HTR-8/SVneo (cell line): ENCODE results near the gene FBXO21.

ENCODE experiments used
- DNase-seq: peaks from one replicate; pipeline ENCODE4 v3.0.0; 2011; ENCODE audit warnings: low spot score, mixed read lengths; ENCODE audit not compliant: insufficient read length
- FAIRE-seq: peaks from 2 replicates; lab custom pipeline; 2011; peaks lifted over from hg19 to GRCh38; lab: Jason Lieb, UNC

The FBXO21 gene

GRCh38 chr12:117142094-117142493, 48.2 kb downstream of the FBXO21 start:
- DNase-seq (no peak), FAIRE-seq (no peak)

DNA sequence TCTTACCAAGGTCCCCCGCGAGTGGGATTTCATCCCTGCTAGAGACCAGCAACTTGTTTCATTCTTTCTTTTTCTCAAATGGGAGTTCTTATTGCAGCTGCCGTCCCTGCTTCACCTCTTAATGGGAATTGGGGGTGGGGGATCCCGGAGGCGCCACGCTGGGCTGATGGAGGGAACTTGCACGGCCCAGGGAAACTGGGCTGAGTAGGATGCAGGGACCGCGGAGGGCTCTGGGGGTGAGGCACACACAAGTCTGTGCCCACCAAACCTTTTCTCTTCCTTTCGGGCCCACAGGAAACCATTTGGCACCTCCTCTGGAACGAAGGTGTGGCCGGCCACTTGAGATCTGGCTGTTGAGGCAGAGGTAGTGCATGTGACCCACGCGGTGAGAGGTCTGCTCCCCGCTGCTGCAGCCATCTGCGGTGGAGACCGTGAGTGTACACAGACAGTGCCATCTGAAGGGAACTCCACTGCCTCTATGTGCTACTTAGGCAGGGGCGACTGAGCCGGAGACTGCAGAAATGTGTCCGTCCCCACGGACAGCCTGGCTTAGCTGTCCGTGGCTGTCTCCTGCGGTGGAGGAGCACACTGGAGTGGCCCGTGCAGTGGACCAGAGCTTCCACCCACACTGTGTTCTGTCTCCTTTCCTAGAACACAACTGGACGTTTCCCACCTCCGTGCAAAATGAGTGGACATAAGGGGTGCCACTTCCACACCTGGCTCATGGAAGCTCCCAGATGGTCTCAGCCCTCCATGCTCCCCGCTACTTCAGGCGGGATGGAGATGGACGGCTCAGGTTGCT, 49.0 kb downstream of the FBXO21 start:
- DNase-seq: no peak
- no peak for FAIRE-seq

GRCh38 chr12:117140397-117141096, 49.7 kb downstream of the FBXO21 start:
- FAIRE-seq: no peak
- DNase-seq: no peak

- FAIRE-seq: no peak
- DNase-seq: no peak
Observed at GRCh38 chr12:117139025-117139717, 51.1 kb downstream of the FBXO21 start.

GRCh38 chr12:117134721-117135120, 55.5 kb downstream of the FBXO21 start:
- FAIRE-seq: no peak
- DNase-seq: no peak

DNA sequence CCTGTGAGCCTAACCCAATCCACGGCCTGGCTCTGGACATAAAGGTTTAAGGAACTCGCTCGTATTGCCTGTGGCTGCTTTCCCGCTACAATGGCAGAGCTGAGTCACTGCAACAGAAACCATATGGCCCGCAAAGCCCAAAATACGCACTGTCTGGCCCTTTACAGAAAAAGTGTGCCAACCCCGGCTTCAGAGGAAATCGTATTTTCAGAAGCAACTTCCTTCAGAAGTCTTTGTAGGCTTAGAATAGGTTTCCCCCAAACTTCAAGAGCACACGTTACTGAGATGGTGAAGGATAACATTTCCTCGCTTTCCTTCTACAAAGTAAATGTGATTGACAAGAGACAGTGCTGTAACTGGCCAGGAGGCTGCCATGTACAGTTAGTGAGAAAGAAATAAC, 56.2 kb downstream of the FBXO21 start:
- DNase-seq: no peak
- FAIRE-seq: no peak

DNA sequence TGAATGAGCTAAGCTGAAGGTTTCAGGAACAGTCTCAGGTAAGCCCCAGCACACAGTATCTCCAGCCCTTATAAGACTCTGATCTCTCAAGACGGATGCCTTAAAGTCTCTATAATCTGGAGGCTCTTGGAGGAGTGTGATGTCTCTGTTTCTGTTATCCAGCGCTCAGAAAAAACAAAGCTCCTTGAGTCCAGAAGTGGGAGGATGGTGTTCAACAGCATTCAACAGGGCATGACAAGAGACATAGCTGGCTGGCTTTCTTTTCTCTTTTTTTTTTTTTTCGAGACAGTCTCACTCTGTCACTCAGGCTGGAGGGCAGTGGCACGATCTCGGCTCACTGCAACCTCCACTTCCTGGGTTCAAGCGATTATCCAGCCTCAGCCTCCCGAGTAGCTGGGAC, 59.5 kb downstream of the FBXO21 start:
- DNase-seq: no peak
- no peak for FAIRE-seq

DNA sequence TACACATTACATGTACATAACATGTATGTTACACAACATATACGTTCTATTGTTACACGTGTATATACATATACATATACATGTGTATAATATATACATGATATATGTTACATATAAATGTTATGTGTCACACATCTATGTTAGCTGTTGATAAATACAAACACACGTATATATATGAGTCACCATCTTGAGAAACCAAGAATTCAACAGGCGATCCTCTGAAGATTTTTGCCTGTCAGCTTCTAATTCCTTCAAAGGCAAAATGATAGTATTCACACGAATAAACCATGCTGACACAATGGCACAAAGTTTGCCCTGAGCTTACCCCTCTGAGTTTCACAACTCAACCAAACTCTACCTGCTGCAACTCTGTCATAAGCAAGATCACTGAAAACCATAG, 60.9 kb downstream of the FBXO21 start:
- FAIRE-seq: no peak
- no peak for DNase-seq

DNA sequence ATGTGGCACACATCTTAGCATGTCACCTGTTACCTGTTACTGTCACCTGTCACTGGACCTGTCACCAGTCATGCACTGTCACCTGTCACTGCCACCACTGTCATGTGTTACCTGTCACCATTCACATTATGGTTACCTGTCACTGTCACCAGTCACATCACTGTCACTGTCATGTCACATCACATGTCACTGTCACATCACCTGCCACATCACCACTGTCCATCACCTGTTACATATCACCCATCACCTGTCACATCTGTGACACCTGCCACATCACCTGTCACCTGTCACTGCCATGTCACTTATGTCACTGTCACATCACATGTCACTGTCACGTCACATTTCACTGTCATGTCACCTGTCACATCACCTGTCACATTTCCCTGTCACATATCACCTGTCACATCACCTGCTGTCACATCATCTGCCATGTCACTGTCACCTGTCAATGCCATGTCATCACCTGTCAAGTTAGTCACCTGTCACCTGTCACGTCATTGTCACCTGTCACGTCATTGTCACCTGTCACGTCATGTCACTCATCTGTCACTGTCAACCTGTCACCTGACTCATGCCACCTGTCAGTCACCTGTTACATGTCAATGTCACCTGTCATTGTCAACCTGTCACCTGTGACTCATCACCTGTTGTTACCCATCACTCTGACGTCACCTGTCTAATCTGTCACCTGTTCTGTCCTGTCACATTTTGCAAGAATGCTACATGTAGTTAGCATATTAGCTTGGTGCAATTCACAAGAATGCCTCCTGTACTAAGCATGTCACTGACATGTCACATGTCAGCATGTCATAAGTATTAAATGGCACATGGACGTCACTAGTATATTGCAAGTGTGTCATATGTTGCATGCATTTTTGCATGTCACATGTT, 62.1 kb downstream of the FBXO21 start:
- peak; percentile 97 for FAIRE-seq

DNA sequence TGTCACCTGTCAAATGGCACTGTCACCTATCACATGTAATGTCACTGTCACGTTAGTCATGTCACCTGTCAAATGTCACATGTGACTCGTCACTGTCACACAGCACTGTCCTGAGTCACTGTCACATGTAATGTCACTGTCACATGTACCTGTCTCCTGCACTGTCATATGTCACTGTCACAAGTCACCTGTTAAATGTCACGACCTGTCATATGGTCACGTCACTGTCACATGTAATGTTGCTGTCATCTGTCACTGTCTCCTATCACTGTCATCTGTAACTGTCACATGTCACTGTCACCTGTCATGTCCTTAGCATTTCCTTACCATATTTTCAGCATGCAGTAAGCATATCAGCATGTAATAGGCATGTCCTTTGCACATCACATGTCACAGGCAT, 63.9 kb downstream of the FBXO21 start:
- DNase-seq (no peak), FAIRE-seq (peak; percentile 93)

More for the DNA sequence above, 62.1 kb downstream of the FBXO21 start:
- DNase-seq: no peak

GRCh38 chr12:117125767-117126166, 64.5 kb downstream of the FBXO21 start:
- DNase-seq: no peak
- FAIRE-seq: no peak

DNA sequence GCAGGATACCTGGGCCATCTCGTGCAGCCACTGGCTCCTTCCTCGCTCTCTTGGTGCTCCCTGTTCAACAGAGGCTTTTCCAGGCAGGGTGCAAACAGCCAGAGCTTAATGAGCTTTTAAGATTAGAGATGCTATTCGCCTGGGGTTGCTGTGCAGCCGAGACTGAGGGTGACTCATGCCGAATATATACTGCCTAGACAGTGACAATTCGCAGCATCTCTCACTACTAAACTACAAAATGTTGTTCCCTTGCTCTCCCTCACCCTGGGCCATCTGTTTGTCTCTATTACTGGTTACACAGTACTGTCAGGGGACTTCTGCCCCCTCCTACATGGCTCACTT, 65.0 kb downstream of the FBXO21 start:
- DNase-seq (no peak), FAIRE-seq (no peak)

GRCh38 chr12:117124421-117125271, 65.6 kb downstream of the FBXO21 start:
- FAIRE-seq (no peak), DNase-seq (no peak)

- DNase-seq (no peak), FAIRE-seq (no peak)
Observed at GRCh38 chr12:117121441-117121840, 68.8 kb downstream of the FBXO21 start.

GRCh38 chr12:117120787-117121186, 69.5 kb downstream of the FBXO21 start:
- FAIRE-seq (no peak), DNase-seq (no peak)

DNA sequence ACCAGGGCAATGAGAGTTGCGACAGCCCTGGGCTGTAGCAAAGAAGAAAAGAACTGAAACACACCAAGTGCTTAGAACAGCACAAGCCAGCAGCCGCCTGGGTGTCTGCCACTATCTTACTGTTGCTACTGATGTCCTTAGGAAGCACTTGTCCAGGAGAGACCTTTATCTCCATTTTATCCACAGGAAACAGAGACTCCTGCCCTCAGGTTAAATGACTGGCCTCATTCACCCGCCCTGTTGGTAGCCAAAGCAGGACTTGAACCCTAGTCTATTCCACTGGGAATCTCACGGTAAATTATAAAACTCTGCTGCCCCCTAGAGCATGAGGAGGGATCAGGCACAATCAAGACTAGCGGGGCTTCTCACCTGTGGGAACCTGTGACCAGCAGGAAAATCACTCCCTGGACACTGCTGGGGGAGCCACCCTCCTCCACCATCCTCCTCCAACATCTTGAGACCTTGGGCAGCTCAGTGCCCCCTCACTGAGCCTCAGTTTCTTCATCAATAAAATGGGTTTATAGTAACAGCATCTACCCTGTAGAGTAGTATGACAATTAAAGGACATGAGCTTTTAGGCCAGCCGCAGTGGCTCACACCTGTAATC, 70.6 kb downstream of the FBXO21 start:
- no peak for FAIRE-seq
- no peak for DNase-seq

DNA sequence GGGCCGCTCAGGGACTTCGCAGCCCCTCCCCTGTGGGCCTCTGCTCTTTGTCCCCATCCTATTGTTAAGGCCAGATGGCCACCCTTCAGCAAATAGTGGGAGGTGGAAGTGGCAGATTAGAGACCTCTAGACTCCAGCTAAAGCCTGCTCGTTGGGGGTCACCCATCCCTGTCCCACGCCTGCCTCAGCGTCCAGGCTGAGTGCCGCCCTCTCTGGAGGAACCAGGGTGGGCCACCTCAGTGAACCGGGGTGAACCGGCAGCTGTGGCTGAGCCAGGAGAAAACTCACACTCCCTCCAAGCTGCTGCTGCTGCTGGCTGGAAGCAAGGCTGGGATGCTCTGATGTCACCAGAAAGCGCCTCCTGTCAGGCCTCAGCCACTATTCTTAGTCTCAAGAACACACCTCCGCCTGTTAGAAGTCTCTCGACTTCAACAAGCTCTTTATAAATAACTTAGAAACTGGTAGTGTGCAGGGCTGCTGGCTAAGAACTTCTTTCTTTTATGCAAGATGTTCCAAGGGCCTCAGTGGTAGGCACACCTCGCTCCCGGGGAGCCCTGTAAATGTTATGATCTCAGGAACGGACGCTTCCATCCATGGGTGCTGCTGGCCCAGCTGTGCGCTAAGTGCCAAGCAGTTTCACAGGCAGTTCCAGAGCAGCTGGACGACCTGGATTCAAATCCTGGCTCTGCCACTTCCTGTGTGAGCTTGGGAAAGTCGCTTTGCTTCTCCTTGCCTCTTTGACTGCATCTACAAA, 71.3 kb downstream of the FBXO21 start:
- FAIRE-seq (no peak), DNase-seq (no peak)

DNA sequence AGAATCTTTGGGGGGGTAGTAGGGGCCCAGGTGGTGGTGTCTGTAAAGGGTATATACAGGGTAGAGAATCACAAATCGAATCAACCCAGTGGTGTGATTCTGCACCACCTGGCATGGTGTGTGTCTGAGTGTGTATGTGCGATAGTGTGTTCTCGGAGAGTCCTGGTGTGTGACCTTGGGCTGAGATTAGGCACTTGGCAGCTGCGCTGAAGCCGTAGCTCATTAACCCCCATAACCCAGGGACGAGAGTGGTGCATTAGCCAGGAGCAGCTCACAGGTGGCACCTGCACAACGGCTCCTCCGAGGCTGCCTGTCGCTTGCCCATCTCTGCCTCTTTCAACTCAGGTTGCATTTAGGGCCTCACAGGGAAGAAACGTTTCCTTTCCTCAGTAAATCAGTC, 75.5 kb downstream of the FBXO21 start:
- DNase-seq: no peak
- no peak for FAIRE-seq
